Common myeloid progenitor, CD34-positive (primary cell): ENCODE results near the gene FUOM.

Experiments
- CTCF ChIA-PET: fragments of 350-600 bp; sonication (Branson Sonifier 250); formaldehyde crosslinking; loops from one replicate; lab custom pipeline; 2021; ENCODE audit warnings: antibody characterized with exemption; lab: Charles Lee
- POLR2A ChIA-PET: fragments of 350-600 bp; sonication (Branson Sonifier 250); formaldehyde crosslinking; loops from one replicate; lab custom pipeline; 2021; ENCODE audit warnings: antibody characterized with exemption; lab: Charles Lee
- DNase-seq, 3 donors: peaks; one replicate each; pipeline versions ENCODE4 v3.0.0 to v3.0.0-alpha.2; 2013
- H3K27ac ChIP-seq, 2 experiments: 1 replicate in 1 of 2; 2 replicates in 1 of 2; pipeline ENCODE4 v1.7.0; 2013; ENCODE audit warnings: inconsistent platforms in 2 of 2, low read length in 2 of 2, mild to moderate bottlenecking in 2 of 2, low read depth in 1 of 2, moderate library complexity in 1 of 2; ENCODE audit not compliant: severe bottlenecking in 2 of 2, insufficient read depth in 1 of 2, poor library complexity in 1 of 2
- H3K27me3 ChIP-seq, 5 experiments: replicated peaks in 2 of 5; 1 replicate in 3 of 5; 2 replicates in 2 of 5; pipeline versions ENCODE4 v1.6.1 to v1.7.0; 2013; ENCODE audit warnings: low read length in 4 of 5, mild to moderate bottlenecking in 2 of 5, moderate library complexity in 2 of 5, inconsistent platforms in 1 of 5; ENCODE audit not compliant: insufficient read depth in 5 of 5, control insufficient read depth in 4 of 5
- H3K36me3 ChIP-seq, 4 experiments: 1 replicate in 2 of 4; 2 replicates in 2 of 4; pipeline versions ENCODE4 v1.6.1 to v1.7.0; 2013; ENCODE audit warnings: low read length in 3 of 4, control low read depth in 1 of 4, mild to moderate bottlenecking in 1 of 4; ENCODE audit not compliant: control insufficient read depth in 4 of 4, insufficient read depth in 4 of 4
- H3K4me1 ChIP-seq, 4 experiments: 1 replicate in 3 of 4; 2 replicates in 1 of 4; pipeline versions ENCODE4 v1.6.1 to v1.7.1; 2013; ENCODE audit warnings: low read length in 3 of 4, mild to moderate bottlenecking in 3 of 4, control low read depth in 1 of 4, inconsistent platforms in 1 of 4, moderate library complexity in 1 of 4; ENCODE audit not compliant: control insufficient read depth in 4 of 4, insufficient read depth in 4 of 4; ENCODE audit errors: control extremely low read depth in 1 of 4
- H3K4me3 ChIP-seq, 7 experiments: 1 replicate in 4 of 7; 2 replicates in 3 of 7; pipeline versions ENCODE4 v1.5.1 to v1.7.0; 2013; ENCODE audit warnings: mild to moderate bottlenecking in 7 of 7, low read length in 6 of 7, moderate library complexity in 6 of 7, inconsistent platforms in 2 of 7, low read depth in 2 of 7, control low read depth in 1 of 7; ENCODE audit not compliant: insufficient read depth in 4 of 7, control insufficient read depth in 1 of 7; ENCODE audit errors: extremely low read depth in 1 of 7
- H3K9me3 ChIP-seq, 5 experiments: 1 replicate in 4 of 5; 2 replicates in 1 of 5; pipeline versions ENCODE4 v1.6.1 to v1.7.1; 2013; ENCODE audit warnings: low read length in 4 of 5, mild to moderate bottlenecking in 2 of 5, inconsistent platforms in 1 of 5, low read depth in 1 of 5, moderate library complexity in 1 of 5; ENCODE audit not compliant: control insufficient read depth in 4 of 5, insufficient read depth in 2 of 5; ENCODE audit errors: control extremely low read depth in 1 of 5
- WGBS: methylation state at CpG from one replicate; pipeline ENCODE4 v1.1.5; 2013; ENCODE audit not compliant: insufficient coverage; 5-methylcytosine and 5-hydroxymethylcytosine counted together

FUOM gene

GRCh38 chr10:133356549-133357284 lies 1.1 kb downstream of the FUOM start:
- DNase-seq, result no peak
- POLR2A ChIA-PET, result interaction anchor here (1.0 kb wide), 1 partner anchor 20 kb away, joined by 6 read pairs; the partner anchor contains the start of gene CALY
- CTCF ChIA-PET, result interaction anchor here (0.7 to 1.8 kb wide), 5 partner anchors 12 to 41 kb away, joined by 3 to 4 read pairs (median 3); no protein-coding TSS in a partner anchor
- no peaks in the 10 kb centered on the region for H3K36me3 ChIP-seq
- peaks cover 0 to 14% (median 12%) of the 10 kb centered on the region in 4 experiments for H3K4me1 ChIP-seq
- WGBS, result 43% methylated on average over 20 of the region's 27 CpGs
- H3K4me3 ChIP-seq, result peak overlapping the region; percentile 39 to 74 (median 67)
- no peaks in the 10 kb centered on the region for H3K9me3 ChIP-seq
- no peaks in the 10 kb centered on the region for H3K27me3 ChIP-seq
- H3K27ac ChIP-seq, result no peak overlapping the region

GRCh38 chr10:133355991-133356390 lies 1.8 kb downstream of the FUOM start:
- no peak for DNase-seq
- H3K9me3 ChIP-seq, result no peaks in the 10 kb centered on the region
- peaks cover 0 to 14% (median 12%) of the 10 kb centered on the region in 4 experiments for H3K4me1 ChIP-seq
- ChIA-PET POLR2A (no interaction called here), CTCF (interaction anchor here (0.7 to 1.8 kb wide), 4 partner anchors 21 to 40 kb away, joined by 3 to 4 read pairs (median 4); no protein-coding TSS in a partner anchor)
- no peak overlapping the region for H3K4me3 ChIP-seq
- 100% methylated on average over 1 of the region's 3 CpGs for WGBS
- no peaks in the 10 kb centered on the region for H3K36me3 ChIP-seq
- H3K27me3 ChIP-seq, result peaks cover 0 to 2% (median 0%) of the 10 kb centered on the region in 5 experiments
- H3K27ac ChIP-seq, result no peak overlapping the region

DNA sequence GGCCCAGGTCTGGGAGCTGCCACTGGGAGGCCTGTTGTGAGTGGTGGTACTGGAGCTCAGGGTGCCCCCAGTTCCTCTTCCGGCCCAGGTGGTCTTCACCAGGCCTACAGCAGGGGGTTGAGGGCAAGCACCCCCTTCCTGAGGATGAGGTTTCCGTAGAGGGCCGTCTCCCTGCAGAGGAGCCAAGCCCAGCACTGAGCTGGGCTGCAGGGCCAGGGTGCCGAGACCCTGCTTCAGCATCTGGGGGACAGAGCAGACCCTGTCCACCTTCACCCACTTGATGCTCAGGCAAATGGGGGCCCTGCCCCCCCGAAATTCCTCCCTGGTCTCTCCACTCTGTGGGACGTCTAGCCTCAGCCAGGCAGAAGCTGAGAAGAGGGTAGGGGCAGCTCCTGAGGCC lies 2.6 kb downstream of the FUOM start:
- no peak for DNase-seq
- no peak overlapping the region for H3K27ac ChIP-seq
- CTCF ChIA-PET, result interaction anchor here (0.8 to 1.8 kb wide), 4 partner anchors 10 to 68 kb away, joined by 3 to 4 read pairs (median 3); no protein-coding TSS in a partner anchor
- no peak overlapping the region for H3K4me3 ChIP-seq
- H3K9me3 ChIP-seq, result no peaks in the 10 kb centered on the region
- whole genome bisulfite sequencing, result 93% methylated on average over 6 of the region's 6 CpGs
- H3K27me3 ChIP-seq, result peaks cover 0 to 7% (median 2%) of the 10 kb centered on the region in 5 experiments
- no peaks in the 10 kb centered on the region for H3K36me3 ChIP-seq
- POLR2A ChIA-PET, result no interaction called here
- H3K4me1 ChIP-seq, result peaks cover 0 to 14% (median 12%) of the 10 kb centered on the region in 4 experiments

DNA sequence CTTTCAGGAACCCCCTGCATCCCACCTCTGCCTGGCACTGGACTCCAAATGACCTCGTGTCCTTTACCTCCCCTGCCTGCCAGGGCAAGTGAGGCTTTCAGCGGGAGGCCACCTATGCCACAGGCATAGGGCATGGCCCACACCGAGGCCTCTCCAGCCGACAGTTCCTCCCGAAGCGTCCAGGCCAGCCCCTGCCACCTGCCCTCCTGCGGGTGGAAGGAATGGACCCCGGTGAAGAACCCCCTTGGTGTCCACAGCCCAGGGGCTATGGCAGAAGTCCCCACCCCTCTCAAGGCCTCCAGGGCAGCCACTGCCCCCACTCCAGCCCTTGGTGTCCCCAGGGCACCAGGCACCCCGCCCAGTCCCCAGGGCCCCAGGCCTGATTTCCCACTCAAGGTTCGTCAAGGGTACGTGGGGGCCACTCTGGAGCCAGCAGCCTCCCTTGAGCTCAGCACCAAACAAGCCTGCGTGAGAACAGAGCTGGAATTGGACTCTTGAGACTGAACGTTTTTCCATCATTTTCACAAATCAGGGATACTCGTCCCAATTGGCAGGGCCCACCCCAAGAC lies 3.1 kb downstream of the FUOM start:
- Histone ChIP-seq H3K4me1 (peaks cover 0 to 14% (median 12%) of the 10 kb centered on the region in 4 experiments), H3K4me3 (no peak overlapping the region), H3K36me3 (no peaks in the 10 kb centered on the region), H3K27ac (no peak overlapping the region), H3K27me3 (peaks cover 0 to 12% (median 2%) of the 10 kb centered on the region in 5 experiments), H3K9me3 (no peaks in the 10 kb centered on the region)
- ChIA-PET POLR2A (no interaction called here), CTCF (interaction anchor here (0.8 to 1.3 kb wide), 3 partner anchors 9 to 68 kb away, joined by 3 read pairs; no protein-coding TSS in a partner anchor)
- DNase-seq, result no peak
- 96% methylated on average over 14 of the region's 14 CpGs for WGBS

GRCh38 chr10:133353988-133354605 lies 3.7 kb downstream of the FUOM start:
- Histone ChIP-seq H3K27ac (no peak overlapping the region), H3K9me3 (no peaks in the 10 kb centered on the region), H3K4me3 (no peak overlapping the region), H3K27me3 (peaks cover 0 to 19% (median 2%) of the 10 kb centered on the region in 5 experiments), H3K4me1 (peaks cover 0 to 14% (median 12%) of the 10 kb centered on the region in 4 experiments), H3K36me3 (no peaks in the 10 kb centered on the region)
- DNase-seq, result no peak
- WGBS, result 96% methylated on average over 13 of the region's 16 CpGs
- ChIA-PET POLR2A (no interaction called here), CTCF (interaction anchor here (1.3 to 1.4 kb wide), 2 partner anchors 25 to 26 kb away, joined by 3 to 9 read pairs; no protein-coding TSS in a partner anchor)

GRCh38 chr10:133353202-133353959 lies 4.4 kb downstream of the FUOM start:
- 92% methylated on average over 16 of the region's 16 CpGs for WGBS
- H3K9me3 ChIP-seq, result no peaks in the 10 kb centered on the region
- H3K4me1 ChIP-seq, result peaks cover 0 to 14% (median 12%) of the 10 kb centered on the region in 4 experiments
- no peaks in the 10 kb centered on the region for H3K36me3 ChIP-seq
- H3K27ac ChIP-seq, result no peak overlapping the region
- ChIA-PET POLR2A (no interaction called here), CTCF (interaction anchor here (1.3 to 1.4 kb wide), 3 partner anchors 8 to 26 kb away, joined by 3 to 9 read pairs (median 5); no protein-coding TSS in a partner anchor)
- no peak for DNase-seq
- H3K27me3 ChIP-seq, result peaks cover 0 to 22% (median 2%) of the 10 kb centered on the region in 5 experiments
- no peak overlapping the region for H3K4me3 ChIP-seq
